ENCODE measurements around the gene LSS. TPM values are rescaled to one million over a fixed set of nuclear protein-coding genes. Genes with fewer than 3 reads are reported as not detected.

The LSS gene
- 44.3 TPM for total RNA-seq

GRCh38 chr21:46228345-46229051 lies at the start of gene LSS:
Gene LSS (minus strand): TSS chr21:46228774. CDS start chr21:46228745, 29 bp downstream.

GRCh38 chr21:46183910-46184624 lies 44.5 kb downstream of the LSS start, which contains the start of gene SPATC1L:
Gene SPATC1L (minus strand): TSS chr21:46184459. CDS start chr21:46182816, 1,643 bp downstream.

GRCh38 chr21:46155514-46156377 lies 72.8 kb downstream of the LSS start, which contains the start of gene FTCD:
Gene FTCD (minus strand): TSS chr21:46155579. CDS start chr21:46155523, 56 bp downstream.

Other genes starting within 250 kb of the LSS start
- gene COL6A1, start 247.0 kb downstream of the LSS start, total RNA-seq, result 65.0 TPM
- gene COL6A2, start 130.7 kb downstream of the LSS start, total RNA-seq, result 21.2 TPM
- gene FTCD, start 73.2 kb downstream of the LSS start, total RNA-seq, result 0.69 TPM
- gene SPATC1L, start 44.3 kb downstream of the LSS start, total RNA-seq, result 10.4 TPM
- 72.9 TPM for gene MCM3AP, start 56.8 kb upstream of the LSS start, total RNA-seq
- 13.1 TPM for gene YBEY, start 57.6 kb upstream of the LSS start, total RNA-seq
- gene C21orf58, start 95.1 kb upstream of the LSS start, total RNA-seq, result 4.8 TPM
- 21.0 TPM for gene PCNT, start 95.4 kb upstream of the LSS start, total RNA-seq
- 40.1 TPM for gene DIP2A, start 230.1 kb upstream of the LSS start, total RNA-seq